Stimulated activated CD4-positive, alpha-beta T cell treated with anti-CD3 and anti-CD28 coated beads, Interleukin-2, amount 100 ng/mL, for 24 hours (primary cell): Measurements from ENCODE around the gene ZFP1.
A peak's percentile ranks its signal among the peaks of the same experiment; 100 is the strongest.
"Not testable (repeated sequence)": the region's sequence is repeated elsewhere in the genome, so short reads cannot be mapped to it uniquely, and the experiment has no call there.

Source experiments
- DNase-seq, 2 donors: peaks; one replicate each; pipeline ENCODE4 v3.0.0-alpha.2; 2020

ZFP1 gene

GRCh38 chr16:75205438-75205837 lies 57.1 kb downstream of the ZFP1 start:
- DNase-seq = not testable (repeated sequence)

DNA sequence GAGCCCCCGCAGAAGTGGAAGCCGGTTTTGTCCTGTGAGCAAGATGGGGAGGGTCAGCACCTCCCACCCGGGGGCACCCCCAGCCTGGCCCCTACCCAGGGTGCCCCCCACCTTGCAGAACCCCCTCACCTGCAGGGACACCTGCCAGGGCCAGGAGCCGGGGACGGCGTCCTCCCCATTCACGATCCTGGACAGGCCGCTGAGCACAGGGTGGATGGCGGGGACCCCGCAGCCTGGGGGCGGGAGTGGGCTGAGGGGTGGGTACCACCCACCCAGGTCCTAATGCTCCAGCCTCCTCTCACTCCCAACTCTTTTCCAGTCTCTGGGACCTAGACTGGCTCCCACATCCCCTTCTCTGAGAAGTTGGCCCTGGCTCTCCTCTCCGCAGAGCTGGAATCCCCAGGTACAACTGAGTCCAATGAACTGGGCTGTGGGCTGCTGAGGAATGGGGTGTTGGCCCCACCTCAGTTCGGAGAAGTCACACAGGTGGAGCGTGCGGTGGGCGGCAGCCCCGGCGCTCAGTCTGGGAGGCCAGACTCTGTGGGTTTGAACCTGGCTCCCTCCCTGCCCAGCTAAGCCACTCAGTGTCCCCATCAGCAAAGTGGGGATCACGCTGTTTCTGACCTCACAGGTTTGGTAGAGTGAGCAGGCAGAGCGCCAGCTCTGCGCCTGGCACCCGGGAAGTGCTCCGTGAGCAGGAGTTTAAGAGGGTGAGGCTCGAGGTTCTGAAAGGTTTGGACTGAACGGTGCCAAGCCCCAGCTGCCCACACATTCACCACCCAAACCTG lies 57.8 kb downstream of the ZFP1 start:
- not testable (repeated sequence) for DNase-seq

- DNase-seq = no peak
Observed at GRCh38 chr16:75206749-75207451, 58.6 kb downstream of the ZFP1 start, which contains the start of gene CTRB2. CTRB2 (minus strand) TSS chr16:75207161; CDS start chr16:75207141, 20 bp downstream.

- DNase-seq = no peak
Observed at GRCh38 chr16:75207831-75208230, 59.5 kb downstream of the ZFP1 start.

- no peak for DNase-seq
Observed at GRCh38 chr16:75208242-75208825, 60.0 kb downstream of the ZFP1 start.

DNA sequence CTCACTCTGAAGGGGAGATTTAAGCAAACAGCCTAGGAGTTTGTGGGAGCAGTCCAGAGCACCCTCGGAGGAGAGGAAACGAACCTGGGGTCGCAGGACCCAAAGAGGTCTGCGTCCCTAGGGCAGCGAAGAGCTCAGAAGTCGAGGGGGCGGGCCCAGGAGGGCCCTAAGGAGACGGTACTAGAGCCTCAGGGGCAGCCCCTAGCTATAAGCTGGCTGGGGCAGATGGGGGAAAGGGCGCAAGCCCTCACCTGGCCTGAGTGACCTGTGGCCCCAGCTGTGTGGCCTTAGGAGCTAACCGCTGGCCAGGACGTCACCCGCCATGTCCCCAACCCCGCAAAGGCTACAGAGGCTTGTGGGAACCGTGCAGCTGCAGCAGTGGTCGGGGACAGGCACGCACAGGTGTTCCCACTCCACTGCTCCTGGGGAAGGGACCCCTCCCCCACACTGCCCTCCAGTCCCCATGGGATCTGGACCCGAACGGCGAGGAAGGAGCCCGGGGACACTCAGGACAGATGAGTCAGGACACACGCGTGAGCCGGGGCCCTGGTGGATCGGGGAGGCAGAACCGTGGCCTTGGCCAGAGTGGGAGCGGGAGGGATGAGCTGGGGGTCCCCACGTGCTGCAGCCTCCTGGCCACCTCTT lies 60.7 kb downstream of the ZFP1 start:
- no peak for DNase-seq

DNA sequence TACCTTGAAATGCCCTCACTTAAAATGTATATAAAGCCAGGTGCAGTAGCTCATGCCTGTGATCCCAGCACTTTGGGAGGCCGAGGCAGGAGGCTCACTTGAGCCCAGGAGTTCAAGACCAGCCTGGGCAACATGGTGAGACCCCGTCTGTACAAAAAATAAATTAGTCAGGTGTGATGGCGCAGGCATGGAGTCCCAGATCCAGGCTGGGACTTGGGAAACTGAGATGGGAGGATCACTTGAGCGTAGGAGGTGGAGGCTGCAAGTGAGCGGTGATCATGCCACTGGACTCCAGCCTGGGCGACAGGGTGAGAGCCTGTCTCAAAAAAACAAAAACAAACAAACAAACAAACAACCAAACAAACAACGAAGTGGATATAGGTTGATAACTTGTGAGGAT lies 61.2 kb downstream of the ZFP1 start:
- not testable (repeated sequence) for DNase-seq

GRCh38 chr16:75209944-75210343 lies 61.6 kb downstream of the ZFP1 start:
- DNase-seq = no peak

DNA sequence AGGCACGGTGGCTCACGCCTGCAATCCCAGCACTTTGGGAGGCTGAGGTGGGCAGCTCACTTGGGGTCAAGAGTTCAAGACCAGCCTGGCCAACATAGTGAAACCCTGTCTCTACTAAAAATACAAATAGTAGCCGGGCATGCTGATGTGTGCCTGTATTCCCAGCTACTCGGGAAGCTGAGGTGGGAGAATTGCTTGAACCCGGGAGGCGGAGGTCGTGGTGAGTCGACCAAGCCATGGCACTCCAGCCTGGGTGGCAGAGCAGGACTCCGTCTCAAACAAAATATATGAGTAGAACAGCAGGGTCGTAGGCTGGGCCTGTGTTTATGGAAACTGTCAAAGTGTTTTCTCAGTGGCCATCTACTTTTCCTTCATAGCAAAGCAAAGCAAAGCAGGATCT lies 63.0 kb downstream of the ZFP1 start:
- not testable (repeated sequence) for DNase-seq

DNA sequence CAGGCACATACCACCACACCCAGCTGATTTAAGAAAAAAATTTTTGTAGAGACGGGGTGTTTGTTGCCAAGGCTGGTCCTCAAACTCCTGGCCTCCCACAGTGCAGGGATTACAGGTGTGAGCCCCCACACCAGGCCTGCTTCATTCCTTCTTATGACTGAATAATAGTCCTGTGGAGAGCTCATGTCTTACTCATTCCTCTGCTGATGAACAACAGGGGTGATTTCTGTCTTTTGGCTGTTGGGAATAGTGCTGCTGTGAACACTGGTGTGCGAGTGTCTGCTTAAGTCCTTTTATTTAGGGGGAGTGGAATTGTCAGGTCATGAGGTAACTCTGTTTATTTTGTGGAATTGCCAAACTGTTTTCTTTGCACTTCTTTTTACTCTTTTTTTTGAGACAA lies 67.8 kb downstream of the ZFP1 start:
- DNase-seq = no peak

DNA sequence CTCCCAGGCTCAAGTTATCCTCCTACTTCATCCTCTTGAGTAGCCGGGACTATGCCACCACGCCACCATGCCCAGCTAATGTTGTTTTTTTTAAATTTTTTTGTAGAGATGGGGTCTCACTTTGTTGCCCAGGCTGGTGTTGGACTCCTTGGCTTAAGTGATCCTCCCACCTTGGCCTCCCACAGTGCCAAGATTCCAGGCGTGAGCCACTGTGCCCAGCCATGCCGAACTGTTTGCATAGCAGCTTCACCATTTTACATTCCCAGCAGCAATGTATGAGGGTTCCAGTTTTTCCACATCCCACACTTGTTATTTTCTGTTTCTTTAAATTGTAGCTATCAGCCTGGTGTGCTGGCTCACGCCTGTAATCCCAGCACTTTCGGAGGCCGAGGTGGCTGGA lies 68.3 kb downstream of the ZFP1 start:
- no peak for DNase-seq

DNA sequence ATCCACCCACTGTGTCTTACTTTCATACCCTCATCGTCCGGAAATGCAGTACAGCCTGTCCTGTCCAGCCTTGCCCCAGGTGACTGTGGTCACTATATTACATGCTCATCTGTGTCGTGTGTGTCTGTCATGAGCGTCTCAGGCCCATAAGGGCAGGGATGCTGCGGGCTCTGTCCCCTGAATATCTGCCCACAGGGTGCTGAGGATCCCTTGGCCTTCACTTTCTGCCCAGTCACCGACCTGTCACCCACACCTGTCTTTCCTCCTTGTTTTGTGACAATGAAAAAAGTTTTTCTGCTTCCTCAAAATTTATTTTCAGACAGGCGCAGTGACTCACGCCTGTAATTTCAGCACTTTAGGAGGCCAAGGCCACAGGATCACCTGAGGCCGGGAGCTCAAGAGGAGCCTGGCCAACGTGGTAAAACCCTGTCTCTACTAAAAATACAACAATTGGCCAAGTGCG lies 69.1 kb downstream of the ZFP1 start:
- no peak for DNase-seq

- DNase-seq = peak in 1 of 2 donors; percentile 18
Observed at GRCh38 chr16:75218256-75219076, 70.1 kb downstream of the ZFP1 start, which contains the start of gene CTRB1. CTRB1 (plus strand) TSS chr16:75218988; CDS start chr16:75219008, 20 bp downstream.

GRCh38 chr16:75219088-75219487 lies 70.8 kb downstream of the ZFP1 start:
- DNase-seq = no peak

DNA sequence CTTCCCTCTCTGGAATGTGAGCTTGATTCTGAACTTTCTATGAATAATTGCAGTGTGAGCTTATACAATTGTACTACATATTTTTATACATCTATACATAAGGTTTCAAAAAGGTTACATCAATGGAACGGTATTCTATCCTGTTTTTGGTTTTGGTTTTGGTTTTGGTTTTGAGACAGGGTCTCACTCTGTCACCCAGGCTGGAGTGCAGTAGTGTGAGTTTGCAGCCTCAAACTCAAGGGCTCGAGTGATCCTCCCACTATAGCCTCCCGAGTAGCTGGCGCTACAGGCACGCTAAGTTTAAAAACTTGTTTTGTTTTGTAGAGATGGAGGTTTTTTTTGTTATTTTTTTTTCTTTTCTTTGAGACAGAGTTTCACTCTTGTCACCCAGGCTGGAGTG lies 71.5 kb downstream of the ZFP1 start:
- peak in 1 of 2 donors; percentile 18 for DNase-seq
